ENCODE data around the gene FYB1. TPM values are rescaled to one million over a fixed set of nuclear protein-coding genes. Genes with fewer than 3 reads are reported as not detected.

FYB1 gene
- total RNA-seq, 1 experiment from 2014 or later = not detected

GRCh38 chr5:39121315-39121714 is 98.0 kb downstream of the FYB1 start:
- DNase-seq (ENCODE audit: low spot score) = no peak

- no peak for DNase-seq (ENCODE audit: low spot score)
Measured at GRCh38 chr5:39120052-39120420, 99.3 kb downstream of the FYB1 start.

- DNase-seq (ENCODE audit: low spot score) = no peak
Measured at GRCh38 chr5:39119404-39120051, 99.8 kb downstream of the FYB1 start.

GRCh38 chr5:39118638-39119037 is 100.7 kb downstream of the FYB1 start:
- no peak for DNase-seq (ENCODE audit: low spot score)

- no peak for DNase-seq (ENCODE audit: low spot score)
Measured at GRCh38 chr5:39117401-39117800, 102.0 kb downstream of the FYB1 start.

GRCh38 chr5:39116344-39117170 is 102.8 kb downstream of the FYB1 start:
- DNase-seq (ENCODE audit: low spot score) = no peak

GRCh38 chr5:39115644-39116343 is 103.6 kb downstream of the FYB1 start:
- no peak for DNase-seq (ENCODE audit: low spot score)

GRCh38 chr5:39114155-39114554 is 105.2 kb downstream of the FYB1 start:
- no peak for DNase-seq (ENCODE audit: low spot score)

GRCh38 chr5:39113354-39113953 is 105.9 kb downstream of the FYB1 start:
- no peak for DNase-seq (ENCODE audit: low spot score)

GRCh38 chr5:39109606-39110005 is 109.8 kb downstream of the FYB1 start:
- no peak for DNase-seq (ENCODE audit: low spot score)

- no peak for DNase-seq (ENCODE audit: low spot score)
Measured at GRCh38 chr5:39108987-39109386, 110.4 kb downstream of the FYB1 start.

- DNase-seq (ENCODE audit: low spot score) = no peak
Measured at GRCh38 chr5:39107350-39107749, 112.0 kb downstream of the FYB1 start.

GRCh38 chr5:39106322-39106721 is 113.0 kb downstream of the FYB1 start:
- DNase-seq (ENCODE audit: low spot score) = peak; percentile 21

GRCh38 chr5:39104221-39104620 is 115.1 kb downstream of the FYB1 start:
- DNase-seq (ENCODE audit: low spot score) = no peak

GRCh38 chr5:39102684-39103155 is 116.6 kb downstream of the FYB1 start:
- no peak for DNase-seq (ENCODE audit: low spot score)

GRCh38 chr5:39100851-39101396 is 118.4 kb downstream of the FYB1 start:
- peak; percentile 69 for DNase-seq (ENCODE audit: low spot score)

GRCh38 chr5:39100301-39100850 is 119.0 kb downstream of the FYB1 start:
- no peak for DNase-seq (ENCODE audit: low spot score)

- no peak for DNase-seq (ENCODE audit: low spot score)
Measured at GRCh38 chr5:39099831-39100230, 119.5 kb downstream of the FYB1 start.

GRCh38 chr5:39093352-39093751 is 126.0 kb downstream of the FYB1 start:
- DNase-seq (ENCODE audit: low spot score) = no peak

GRCh38 chr5:39092581-39093351 is 126.6 kb downstream of the FYB1 start:
- DNase-seq (ENCODE audit: low spot score) = peak; percentile 36
